Thoracic aorta (tissue), 2 donors: Measurements from ENCODE around the gene GP9. TPM values are rescaled to one million over a fixed set of nuclear protein-coding genes. Genes with fewer than 3 reads are reported as not detected.
"Not testable (repeated sequence)": the region's sequence is repeated elsewhere in the genome, so short reads cannot be mapped to it uniquely, and the experiment has no call there.

Source experiments
- ATAC-seq: fragments of 150-250 bp; one replicate; pipeline ENCODE4 v1.8.0; 2017; ENCODE audit warnings: low read depth; ENCODE audit not compliant: insufficient number of reproducible peaks, low FRiP score
- DNase-seq: peaks from one replicate; pipeline ENCODE4 v3.0.0-alpha.2; 2020; ENCODE audit warnings: low spot score
- H3K27ac ChIP-seq, 2 donors: fragments of 200-600 bp; sonication (generic); 1 replicate in 1 of 2; 2 replicates in 1 of 2; pipeline ENCODE4 v1.5.1; 2016; ENCODE audit warnings: mild to moderate bottlenecking in 2 of 2, moderate library complexity in 2 of 2
- H3K27me3 ChIP-seq: fragments of 200-600 bp; sonication (generic); replicated peaks from 2 replicates; pipeline ENCODE4 v1.6.0; 2016; ENCODE audit warnings: mild to moderate bottlenecking; ENCODE audit not compliant: insufficient read depth
- H3K36me3 ChIP-seq: fragments of 200-600 bp; sonication (generic); one replicate; pipeline ENCODE4 v1.5.1; 2016
- H3K4me1 ChIP-seq, 2 donors: fragments of 200-600 bp; sonication (generic); 1 replicate in 1 of 2; 2 replicates in 1 of 2; pipeline versions ENCODE4 v1.5.1 to v1.6.0; 2016; ENCODE audit warnings: low read depth in 2 of 2, mild to moderate bottlenecking in 1 of 2; ENCODE audit not compliant: control insufficient read depth in 1 of 2
- H3K4me3 ChIP-seq: fragments of 200-600 bp; sonication (generic); 2 replicates; pipeline ENCODE4 v1.5.1; 2016; ENCODE audit warnings: mild to moderate bottlenecking
- H3K9me3 ChIP-seq: fragments of 200-600 bp; sonication (generic); 2 replicates; pipeline ENCODE4 v1.5.1; 2016
- CTCF ChIP-seq: fragments of 200-600 bp; sonication (generic); IDR thresholded peaks from one replicate; pipeline ENCODE4 v1.5.1; 2019; ENCODE audit warnings: antibody characterized with exemption
- total RNA-seq, 2 donors: library from RNA; depleted of rRNA; stranded (reverse); fragments of >200 nt; gene quantifications; one replicate each; pipeline versions ENCODE4 v1.1.0 to v1.2.3, GENCODE V29; 2016

GP9 gene
- total RNA-seq, 2 donors from 2014 or later = not detected

- ATAC-seq (no peak), DNase-seq (no peak)
- H3K36me3 ChIP-seq = no peaks in the 10 kb centered on the region
- H3K27me3 ChIP-seq = no peaks in the 10 kb centered on the region
- peaks cover 0 to 7% of the 10 kb centered on the region in 2 donors for H3K4me1 ChIP-seq
- H3K4me3 ChIP-seq = no peak overlapping the region
- no peaks in the 10 kb centered on the region for H3K9me3 ChIP-seq
- no peak overlapping the region for H3K27ac ChIP-seq
- no peak for TF ChIP-seq CTCF
Measured at GRCh38 chr3:129061888-129062834, 1.6 kb downstream of the GP9 start.

DNA sequence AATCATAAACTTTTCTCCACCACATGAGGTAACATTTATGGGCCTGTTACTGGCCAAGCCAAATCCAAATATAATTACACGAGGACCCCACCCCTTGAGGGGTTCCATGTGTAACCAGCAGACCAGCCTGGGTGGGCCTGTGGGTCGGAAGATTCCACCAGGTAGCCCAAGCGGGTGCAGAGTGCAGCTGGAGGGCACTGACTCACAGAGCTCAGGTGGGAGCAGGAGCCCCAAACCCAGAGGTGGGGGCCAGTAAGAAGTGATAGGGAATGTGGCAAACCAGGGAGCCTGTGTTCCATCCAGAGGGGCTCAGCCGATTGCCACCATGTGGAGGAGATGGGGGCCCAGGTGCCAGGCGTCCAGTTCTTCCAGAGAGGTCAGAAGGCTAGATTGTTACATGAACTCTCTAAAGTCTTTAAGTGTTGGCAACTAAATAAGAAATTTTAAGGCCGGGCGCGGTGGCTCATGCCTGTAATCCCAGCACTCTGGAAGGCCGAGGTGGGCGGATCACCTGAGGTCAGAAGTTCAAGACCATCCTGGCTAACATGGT, 2.6 kb downstream of the GP9 start:
- Histone ChIP-seq H3K27ac (no peak overlapping the region), H3K4me1 (peaks cover 0 to 6% of the 10 kb centered on the region in 2 donors), H3K9me3 (no peaks in the 10 kb centered on the region), H3K4me3 (no peak overlapping the region), H3K27me3 (no peaks in the 10 kb centered on the region), H3K36me3 (no peaks in the 10 kb centered on the region)
- no peak for TF ChIP-seq CTCF
- no peak for ATAC-seq
- DNase-seq = no peak

DNA sequence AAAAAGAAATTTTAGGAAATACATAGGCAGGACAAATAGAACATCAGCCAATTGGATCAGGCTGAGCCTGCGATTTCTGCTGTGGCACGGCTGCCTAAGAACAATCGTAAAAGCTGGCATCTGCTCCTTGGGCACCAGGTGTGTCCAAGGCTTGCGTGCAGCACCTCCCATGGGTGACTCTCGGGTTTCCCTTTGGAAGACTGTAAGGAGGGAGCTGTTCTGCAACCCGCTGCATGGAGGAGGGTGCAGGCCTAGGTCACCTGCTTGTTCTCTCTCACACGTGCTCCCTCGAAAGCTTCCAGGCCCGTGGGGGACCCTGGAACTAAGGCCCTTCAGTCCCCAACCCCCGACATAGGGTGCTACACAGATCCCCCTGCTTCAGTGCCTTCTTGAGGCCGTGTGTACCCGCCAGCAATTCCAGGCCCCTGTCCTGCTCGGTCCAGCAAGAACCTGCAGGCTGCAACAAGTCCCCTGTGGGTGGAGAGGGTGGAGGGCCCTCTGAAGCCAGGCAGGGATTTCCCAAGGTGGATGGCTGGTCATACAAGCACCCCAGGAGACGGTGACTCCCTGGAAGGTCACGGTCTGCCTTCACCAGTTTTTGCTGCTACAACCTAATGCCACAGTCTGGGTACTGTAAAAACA, 3.4 kb downstream of the GP9 start:
- Histone ChIP-seq H3K27ac (no peak overlapping the region), H3K4me3 (no peak overlapping the region), H3K4me1 (peaks cover 0 to 5% of the 10 kb centered on the region in 2 donors), H3K9me3 (no peaks in the 10 kb centered on the region), H3K27me3 (no peaks in the 10 kb centered on the region), H3K36me3 (no peaks in the 10 kb centered on the region)
- DNase-seq (no peak), ATAC-seq (no peak)
- no peak for TF ChIP-seq CTCF

GRCh38 chr3:129065016-129065719, 4.6 kb downstream of the GP9 start:
- DNase-seq (no peak), ATAC-seq (no peak)
- TF ChIP-seq CTCF = no peak
- Histone ChIP-seq H3K9me3 (no peaks in the 10 kb centered on the region), H3K27ac (no peak overlapping the region), H3K4me3 (no peak overlapping the region), H3K36me3 (no peaks in the 10 kb centered on the region), H3K4me1 (peaks cover 0 to 11% of the 10 kb centered on the region in 2 donors), H3K27me3 (no peaks in the 10 kb centered on the region)

DNA sequence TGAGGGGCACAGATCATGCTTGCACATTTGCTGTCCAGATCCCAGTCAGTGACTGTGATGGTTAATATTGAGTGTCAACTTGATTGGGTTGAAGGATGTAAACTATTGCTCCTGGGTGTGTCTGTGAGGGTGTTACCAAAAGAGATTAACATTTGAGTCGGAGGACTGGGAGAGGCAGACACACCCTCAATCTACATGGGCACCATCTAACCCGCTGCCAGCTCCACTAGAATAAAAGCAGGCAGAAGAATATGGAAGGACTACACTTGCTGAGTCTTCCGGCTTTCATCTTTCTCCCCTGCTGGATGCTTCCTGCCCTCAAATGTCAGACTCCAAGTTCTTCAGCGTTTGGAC, 5.1 kb downstream of the GP9 start:
- no peaks in the 10 kb centered on the region for H3K36me3 ChIP-seq
- H3K27ac ChIP-seq = no peak overlapping the region
- DNase-seq (no peak), ATAC-seq (no peak)
- peaks cover 0 to 14% of the 10 kb centered on the region in 2 donors for H3K4me1 ChIP-seq
- TF ChIP-seq CTCF = no peak
- no peaks in the 10 kb centered on the region for H3K27me3 ChIP-seq
- H3K4me3 ChIP-seq = no peak overlapping the region
- no peaks in the 10 kb centered on the region for H3K9me3 ChIP-seq

- H3K36me3 ChIP-seq, H3K4me3 ChIP-seq, H3K27ac ChIP-seq, ATAC-seq, H3K9me3 ChIP-seq, H3K27me3 ChIP-seq, DNase-seq: not testable (repeated sequence)
- H3K4me1 ChIP-seq = peaks cover 0 to 14% of the 10 kb centered on the region in 2 donors
Measured at GRCh38 chr3:129067719-129068118, 7.1 kb downstream of the GP9 start.
